Mesenchymal stem cell (in vitro differentiated cells and primary cell): Measurements from ENCODE around the gene PNMA8A.
A peak's percentile ranks its signal among the peaks of the same experiment; 100 is the strongest.

Source experiments
- DNase-seq: peaks from one replicate; pipeline ENCODE4 v3.0.0-alpha.2; 2013
- H2AFZ ChIP-seq: one replicate; pipeline ENCODE4 v1.6.1; 2013; ENCODE audit warnings: low read depth, mild to moderate bottlenecking, control low read depth, inconsistent platforms, low read length, moderate library complexity
- H2AK5ac ChIP-seq: 2 replicates; pipeline ENCODE4 v1.6.1; 2013; ENCODE audit warnings: low read length, moderate library complexity, mild to moderate bottlenecking, inconsistent platforms; ENCODE audit not compliant: severe bottlenecking
- H2BK120ac ChIP-seq: one replicate; pipeline ENCODE4 v1.6.1; 2013; ENCODE audit warnings: low read depth, mild to moderate bottlenecking, inconsistent platforms, low read length, moderate library complexity
- H2BK12ac ChIP-seq, 2 experiments: one replicate each; pipeline ENCODE4 v1.6.1; 2013; ENCODE audit warnings: inconsistent platforms in 2 of 2, low read length in 2 of 2, mild to moderate bottlenecking in 2 of 2, moderate library complexity in 2 of 2, control low read depth in 1 of 2
- H2BK15ac ChIP-seq: one replicate; pipeline ENCODE4 v1.6.1; 2013; ENCODE audit warnings: mild to moderate bottlenecking, low read depth, inconsistent platforms; ENCODE audit not compliant: poor library complexity, severe bottlenecking
- H2BK5ac ChIP-seq: 2 replicates; pipeline ENCODE4 v1.6.1; 2013; ENCODE audit warnings: low read depth, mild to moderate bottlenecking, low read length, control low read depth, inconsistent platforms; ENCODE audit not compliant: poor library complexity, severe bottlenecking
- H3K14ac ChIP-seq, 2 experiments: one replicate each; pipeline ENCODE4 v1.6.1; 2013; ENCODE audit warnings: inconsistent platforms in 2 of 2, low read length in 2 of 2, control low read depth in 1 of 2, mild to moderate bottlenecking in 1 of 2, moderate library complexity in 1 of 2
- H3K18ac ChIP-seq, 2 experiments: one replicate each; pipeline ENCODE4 v1.6.1; 2013; ENCODE audit warnings: inconsistent platforms in 2 of 2, low read length in 2 of 2, control low read depth in 1 of 2, low read depth in 1 of 2, mild to moderate bottlenecking in 1 of 2
- H3K23ac ChIP-seq, 2 experiments: one replicate each; pipeline ENCODE4 v1.6.1; 2013; ENCODE audit warnings: inconsistent platforms in 2 of 2, low read length in 2 of 2, mild to moderate bottlenecking in 2 of 2, moderate library complexity in 2 of 2, control low read depth in 1 of 2
- H3K27ac ChIP-seq: 2 replicates; pipeline ENCODE4 v1.5.1; 2013; ENCODE audit warnings: mild to moderate bottlenecking, moderate library complexity, low read length, control low read depth, inconsistent platforms; ENCODE audit not compliant: poor library complexity, severe bottlenecking
- H3K27me3 ChIP-seq, 2 experiments: 2 replicates each; pipeline versions ENCODE4 v1.6.1 to v1.7.0; 2013; ENCODE audit warnings: low read length in 2 of 2, mild to moderate bottlenecking in 2 of 2, moderate library complexity in 2 of 2, control low read depth in 1 of 2, inconsistent platforms in 1 of 2; ENCODE audit not compliant: control insufficient read depth in 1 of 2, insufficient read depth in 1 of 2
- H3K36me3 ChIP-seq, 2 experiments: 2 replicates each; pipeline versions ENCODE4 v1.6.1 to v1.7.0; 2013; ENCODE audit warnings: low read length in 2 of 2, control low read depth in 1 of 2, inconsistent platforms in 1 of 2, low read depth in 1 of 2, mild to moderate bottlenecking in 1 of 2; ENCODE audit not compliant: insufficient read depth in 2 of 2, control insufficient read depth in 1 of 2
- H3K4ac ChIP-seq, 2 experiments: one replicate each; pipeline ENCODE4 v1.6.1; 2013; ENCODE audit warnings: inconsistent platforms in 2 of 2, low read length in 2 of 2, mild to moderate bottlenecking in 2 of 2, moderate library complexity in 2 of 2, control low read depth in 1 of 2, low read depth in 1 of 2
- H3K4me1 ChIP-seq: 2 replicates; pipeline ENCODE4 v1.6.1; 2013; ENCODE audit warnings: low read depth, low read length, control low read depth; ENCODE audit not compliant: control insufficient read depth, insufficient read depth
- H3K4me2 ChIP-seq: 2 replicates; pipeline ENCODE4 v1.6.1; 2013; ENCODE audit warnings: low read length, mild to moderate bottlenecking, inconsistent platforms; ENCODE audit not compliant: poor library complexity, severe bottlenecking
- H3K4me3 ChIP-seq, 2 experiments: 2 replicates each; pipeline versions ENCODE4 v1.5.1 to v1.7.0; 2013; ENCODE audit warnings: low read length in 2 of 2, mild to moderate bottlenecking in 2 of 2, control low read depth in 1 of 2, low read depth in 1 of 2; ENCODE audit not compliant: insufficient read depth in 1 of 2
- H3K79me1 ChIP-seq: replicated peaks from 2 replicates; pipeline ENCODE4 v1.6.1; 2013; ENCODE audit warnings: mild to moderate bottlenecking, control low read depth, low read length, inconsistent platforms; ENCODE audit not compliant: poor library complexity, severe bottlenecking
- H3K9ac ChIP-seq: 2 replicates; pipeline ENCODE4 v1.7.0; 2013; ENCODE audit warnings: mild to moderate bottlenecking, low read length, moderate library complexity
- H3K9me3 ChIP-seq: 2 replicates; pipeline ENCODE4 v1.7.0; 2013; ENCODE audit warnings: mild to moderate bottlenecking, low read length; ENCODE audit not compliant: control insufficient read depth
- H4K8ac ChIP-seq: one replicate; pipeline ENCODE4 v1.6.1; 2013; ENCODE audit warnings: inconsistent platforms, mild to moderate bottlenecking, low read length, moderate library complexity
- H4K91ac ChIP-seq: one replicate; pipeline ENCODE4 v1.6.1; 2013; ENCODE audit warnings: mild to moderate bottlenecking, low read length, inconsistent platforms
- WGBS: methylation state at CpG from one replicate; pipeline ENCODE4 v1.1.7; 2013; ENCODE audit warnings: mixed read lengths; 5-methylcytosine and 5-hydroxymethylcytosine counted together

PNMA8A gene

DNA sequence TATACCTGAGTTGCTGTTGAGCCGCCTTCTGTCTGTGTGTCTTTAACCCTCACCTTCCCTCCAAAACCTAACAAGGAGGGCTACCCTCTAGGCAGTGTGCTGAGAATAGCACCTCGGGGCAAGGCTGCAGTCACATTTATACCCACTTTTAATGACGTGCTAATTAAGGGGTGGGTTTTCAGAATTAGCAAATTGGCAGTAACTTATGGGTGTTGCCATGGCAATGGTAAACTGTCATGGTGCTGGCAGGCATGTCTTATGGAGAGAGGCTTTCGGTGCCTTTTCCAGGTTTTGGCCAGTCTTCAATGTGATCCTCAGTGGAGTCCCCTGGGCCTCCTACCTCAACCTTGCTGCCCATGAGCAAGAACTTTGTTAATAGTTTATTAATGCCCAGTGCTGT, 1.2 kb upstream of the PNMA8A start:
- 75% methylated on average over 4 of the region's 4 CpGs for WGBS
- no peak for DNase-seq

DNA sequence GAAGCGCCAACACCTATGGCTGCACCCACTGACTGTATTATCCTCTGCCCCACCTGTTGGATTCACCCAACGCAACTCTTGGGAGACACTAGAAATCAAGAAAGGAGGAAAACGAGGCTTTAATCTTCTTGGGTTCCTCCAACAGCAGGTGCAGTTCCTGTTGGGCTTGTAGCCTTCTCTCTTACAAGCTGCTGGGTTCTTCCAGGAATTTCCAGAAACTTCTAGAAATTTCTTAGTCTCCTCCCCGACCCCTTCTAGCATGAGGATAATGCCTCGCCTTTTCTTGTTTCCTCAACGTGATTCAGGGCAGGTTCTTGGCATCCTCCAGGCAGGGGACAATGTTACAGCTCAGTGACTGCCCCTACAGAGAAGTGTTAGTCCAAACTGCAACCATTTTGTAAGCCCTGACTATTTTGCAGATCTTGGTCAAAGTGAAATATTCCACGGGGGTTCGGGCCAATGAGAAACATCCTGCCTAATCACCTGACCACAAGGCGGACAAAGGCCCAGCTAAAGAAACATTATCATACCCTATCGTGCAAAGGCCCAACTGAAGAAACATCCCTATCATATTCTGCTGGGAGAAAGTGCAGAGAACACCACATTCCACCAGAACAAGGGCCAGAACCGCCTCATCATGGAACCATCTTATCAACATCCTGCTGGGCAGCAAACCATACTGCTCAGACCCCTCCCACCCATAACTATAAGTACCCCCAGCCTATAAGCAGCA, 614 bp upstream of the PNMA8A start:
- no peak overlapping the region for H3K23ac ChIP-seq
- no peak overlapping the region for H3K14ac ChIP-seq
- H3K4me2 ChIP-seq: peak overlapping the region; percentile 95
- peak overlapping the region; percentile 72 for H3K9ac ChIP-seq
- no peak overlapping the region for H3K27ac ChIP-seq
- H3K4me1 ChIP-seq: peaks cover 21% of the 10 kb centered on the region
- H2BK120ac ChIP-seq: peak overlapping the region; percentile 21
- peak overlapping the region; percentile 48 to 97 for H3K18ac ChIP-seq
- peak overlapping the region; percentile 87 for H2BK15ac ChIP-seq
- WGBS: 56% methylated on average over 11 of the region's 11 CpGs
- peak; percentile 4 for DNase-seq
- H2BK5ac ChIP-seq: no peak overlapping the region
- peak overlapping the region in 1 of 2 experiments; percentile 15 for H3K4ac ChIP-seq
- H4K91ac ChIP-seq: no peak overlapping the region
- peak overlapping the region; percentile 60 for H2AFZ ChIP-seq
- no peak overlapping the region for H2BK12ac ChIP-seq
- peak overlapping the region; percentile 94 for H4K8ac ChIP-seq
- peak overlapping the region; percentile 61 to 65 for H3K4me3 ChIP-seq
- H3K27me3 ChIP-seq: no peaks in the 10 kb centered on the region
- no peaks in the 10 kb centered on the region for H3K9me3 ChIP-seq
- H2AK5ac ChIP-seq: no peak overlapping the region
- H3K79me1 ChIP-seq: peaks cover 19% of the 10 kb centered on the region
- H3K36me3 ChIP-seq: peaks cover 0 to 24% of the 10 kb centered on the region in 2 experiments

More for the DNA sequence above, 1.2 kb upstream of the PNMA8A start:
- Histone ChIP-seq H3K18ac (no peak overlapping the region), H2BK15ac (no peak overlapping the region), H3K4ac (no peak overlapping the region), H4K91ac (no peak overlapping the region), H3K36me3 (peaks cover 0 to 18% of the 10 kb centered on the region in 2 experiments), H3K4me1 (peaks cover 19% of the 10 kb centered on the region), H3K14ac (no peak overlapping the region), H3K79me1 (peaks cover 19% of the 10 kb centered on the region), H2BK12ac (no peak overlapping the region), H2BK120ac (no peak overlapping the region), H3K4me3 (no peak overlapping the region), H2AK5ac (no peak overlapping the region), H3K4me2 (no peak overlapping the region), H3K27me3 (no peaks in the 10 kb centered on the region), H2AFZ (no peak overlapping the region), H4K8ac (no peak overlapping the region), H3K9me3 (no peaks in the 10 kb centered on the region), H3K23ac (no peak overlapping the region), H3K27ac (no peak overlapping the region), H3K9ac (no peak overlapping the region), H2BK5ac (no peak overlapping the region)

DNA sequence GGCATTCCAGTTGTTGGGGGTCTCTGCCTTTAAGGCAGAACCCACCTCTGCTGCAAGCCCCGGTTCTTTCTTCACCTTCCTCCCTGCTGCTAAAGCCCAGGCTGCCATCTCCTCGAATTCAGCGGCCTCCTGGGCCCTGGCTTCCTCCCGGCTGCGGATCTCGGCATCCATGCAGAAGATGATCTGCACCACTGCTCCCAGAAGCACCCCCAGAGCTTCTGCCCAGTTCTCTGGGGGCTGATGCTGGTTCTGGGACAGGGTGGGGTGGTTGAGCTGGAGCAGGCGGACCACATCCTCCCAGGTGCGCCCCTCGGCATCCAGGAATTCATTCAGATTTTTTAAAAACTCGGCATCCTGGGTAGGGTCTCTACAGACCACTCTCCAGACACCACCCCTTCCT, 987 bp downstream of the PNMA8A start:
- Histone ChIP-seq H2AFZ (no peak overlapping the region), H3K23ac (no peak overlapping the region), H4K91ac (no peak overlapping the region), H3K18ac (peak overlapping the region in 1 of 2 experiments; percentile 97), H2BK120ac (peak overlapping the region; percentile 7), H3K9me3 (no peaks in the 10 kb centered on the region), H3K27me3 (no peaks in the 10 kb centered on the region), H2BK15ac (no peak overlapping the region), H3K9ac (no peak overlapping the region), H3K79me1 (peaks cover 19% of the 10 kb centered on the region), H3K4me2 (peak overlapping the region; percentile 95), H4K8ac (no peak overlapping the region), H3K4me3 (no peak overlapping the region), H3K14ac (no peak overlapping the region), H2BK12ac (no peak overlapping the region), H3K27ac (no peak overlapping the region), H2BK5ac (no peak overlapping the region), H3K36me3 (peaks cover 0 to 24% of the 10 kb centered on the region in 2 experiments), H2AK5ac (peak overlapping the region; percentile 23), H3K4ac (no peak overlapping the region), H3K4me1 (peaks cover 21% of the 10 kb centered on the region)
- DNase-seq: no peak
- 88% methylated on average over 10 of the region's 10 CpGs for WGBS

DNA sequence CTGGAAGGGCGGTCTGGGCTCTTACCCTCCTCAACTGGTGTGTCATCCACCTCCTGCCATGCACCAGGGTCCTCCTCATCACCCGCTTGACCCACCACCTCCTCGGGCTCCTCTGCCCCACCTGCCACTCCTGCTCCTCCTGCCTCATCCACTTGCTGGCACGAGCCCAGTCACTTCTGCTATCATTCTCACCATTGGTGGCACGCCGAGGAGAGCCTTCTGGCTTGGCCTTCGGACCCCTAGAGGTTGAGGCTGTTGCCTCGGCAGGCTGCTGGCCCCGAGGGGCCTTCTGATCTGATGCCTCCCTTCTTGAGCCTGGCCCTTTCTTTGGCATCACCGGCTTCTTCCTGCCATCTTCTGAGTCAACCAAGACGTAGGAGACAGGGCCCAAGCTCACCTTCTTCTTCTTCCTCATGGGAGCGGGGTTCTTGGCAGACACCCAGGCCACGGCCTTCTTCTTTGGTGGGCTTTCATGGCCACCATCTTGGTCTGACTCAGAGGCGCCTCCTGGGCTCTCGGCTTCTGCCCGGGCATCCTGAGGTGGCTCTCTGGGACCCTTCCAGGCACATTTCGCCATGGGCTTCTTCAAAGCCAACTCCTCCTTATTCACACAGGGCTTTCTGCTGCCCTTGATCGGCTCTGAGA, 1.7 kb downstream of the PNMA8A start:
- Histone ChIP-seq H3K23ac (no peak overlapping the region), H3K18ac (no peak overlapping the region), H2AFZ (no peak overlapping the region), H2BK5ac (no peak overlapping the region), H4K91ac (no peak overlapping the region), H4K8ac (no peak overlapping the region), H3K14ac (no peak overlapping the region), H2AK5ac (no peak overlapping the region), H2BK120ac (no peak overlapping the region), H3K4me3 (no peak overlapping the region), H2BK12ac (no peak overlapping the region), H3K27me3 (no peaks in the 10 kb centered on the region), H3K9me3 (no peaks in the 10 kb centered on the region), H3K79me1 (peaks cover 19% of the 10 kb centered on the region), H3K4ac (no peak overlapping the region), H3K4me1 (peaks cover 21% of the 10 kb centered on the region), H3K9ac (no peak overlapping the region), H3K4me2 (no peak overlapping the region), H3K36me3 (peaks cover 0 to 24% of the 10 kb centered on the region in 2 experiments), H3K27ac (no peak overlapping the region), H2BK15ac (no peak overlapping the region)
- no peak for DNase-seq
- whole genome bisulfite sequencing: over 99% methylated on average over 18 of the region's 18 CpGs
